DMS 273 (cell line): ENCODE data around the gene DET1.
"Not testable (repeated sequence)": the region's sequence is repeated elsewhere in the genome, so short reads cannot be mapped to it uniquely, and the experiment has no call there.

Experiments used
- DNase-seq: peaks from one replicate; lab custom pipeline; 2025; ENCODE audit not compliant: unreplicated experiment; lab: John Stamatoyannopoulos, UW

The DET1 gene

GRCh38 chr15:88498996-88499395 is 47.5 kb downstream of the DET1 start:
- peak; percentile 93 for DNase-seq

GRCh38 chr15:88497109-88497765 is 49.2 kb downstream of the DET1 start:
- peak; percentile 85 for DNase-seq

DNA sequence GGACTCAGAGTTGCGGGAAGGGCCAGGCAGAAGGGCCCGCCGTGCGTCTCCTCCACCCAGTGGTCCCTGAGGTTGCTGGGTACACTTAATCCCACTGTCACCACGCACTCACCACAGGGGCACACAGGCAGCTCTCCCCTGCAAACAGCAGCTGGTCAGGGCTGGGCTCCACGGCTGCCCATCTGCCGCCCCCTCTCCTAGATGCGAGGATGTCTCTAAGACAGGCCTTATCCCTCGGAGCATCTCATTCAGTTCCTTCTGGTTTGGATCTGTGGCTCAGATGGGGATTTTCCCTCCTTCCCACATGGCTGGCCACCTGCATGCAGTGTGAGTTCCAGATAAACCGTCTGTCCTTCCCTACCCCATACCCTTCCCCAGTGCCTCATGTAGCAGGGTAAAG is 52.6 kb downstream of the DET1 start:
- peak; percentile 72 for DNase-seq

GRCh38 chr15:88491158-88491557 is 55.3 kb downstream of the DET1 start:
- DNase-seq = peak; percentile 74

- DNase-seq = no peak
Observed at GRCh38 chr15:88490036-88490435, 56.4 kb downstream of the DET1 start.

DNA sequence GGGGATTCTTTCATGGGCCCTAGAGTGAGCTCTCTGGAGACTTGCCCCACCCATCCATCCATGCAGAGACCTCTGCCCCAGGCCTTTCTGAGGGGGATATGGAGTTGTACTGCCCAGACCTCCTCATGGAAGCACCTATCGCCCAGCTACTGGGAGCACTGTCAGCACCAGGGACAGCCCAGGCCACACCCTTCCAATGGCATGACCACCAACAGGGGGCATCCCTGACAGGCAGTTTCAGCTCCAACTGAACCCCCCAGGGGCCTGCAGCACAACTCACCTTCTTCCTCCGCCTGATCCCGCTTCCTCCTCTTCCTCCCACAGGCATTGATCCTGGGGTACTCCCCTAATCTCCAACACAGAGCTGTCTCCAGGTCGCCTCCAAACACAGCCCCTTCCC is 57.2 kb downstream of the DET1 start:
- no peak for DNase-seq

DNA sequence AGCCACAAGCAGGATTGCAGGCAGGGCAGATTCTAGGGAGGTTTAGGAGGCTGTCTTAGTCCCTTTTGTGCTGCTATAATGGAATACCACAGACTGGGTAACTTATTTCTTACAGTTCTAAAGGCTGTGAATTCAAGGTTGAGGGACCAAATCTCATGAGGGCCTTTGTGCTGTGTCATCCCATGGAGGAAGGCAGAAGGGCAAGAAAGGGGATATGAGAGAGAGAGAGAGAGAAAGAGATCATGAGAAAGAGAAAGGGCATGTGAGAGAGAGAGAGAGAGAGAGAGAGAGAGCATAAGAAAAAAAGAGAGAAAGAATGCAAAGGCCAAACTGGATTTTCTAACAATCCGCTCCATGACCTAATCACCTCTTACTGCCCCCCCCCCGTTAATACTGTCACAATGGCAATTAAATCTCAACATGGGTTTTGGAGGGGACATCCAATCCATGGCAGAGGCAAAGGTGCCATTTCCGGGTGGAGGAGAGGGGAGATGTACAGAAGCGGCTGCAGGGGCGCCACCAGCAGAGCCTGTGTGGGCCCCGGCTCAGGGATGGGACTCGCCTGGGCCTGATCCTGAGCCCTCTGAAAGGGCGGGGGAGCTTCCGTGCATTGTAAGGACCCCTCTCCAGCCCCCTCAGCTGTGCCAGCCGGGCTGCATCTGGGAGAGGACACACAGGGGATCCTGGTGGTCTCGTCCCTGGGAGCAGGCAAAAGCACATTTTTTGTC is 58.5 kb downstream of the DET1 start:
- DNase-seq = no peak

DNA sequence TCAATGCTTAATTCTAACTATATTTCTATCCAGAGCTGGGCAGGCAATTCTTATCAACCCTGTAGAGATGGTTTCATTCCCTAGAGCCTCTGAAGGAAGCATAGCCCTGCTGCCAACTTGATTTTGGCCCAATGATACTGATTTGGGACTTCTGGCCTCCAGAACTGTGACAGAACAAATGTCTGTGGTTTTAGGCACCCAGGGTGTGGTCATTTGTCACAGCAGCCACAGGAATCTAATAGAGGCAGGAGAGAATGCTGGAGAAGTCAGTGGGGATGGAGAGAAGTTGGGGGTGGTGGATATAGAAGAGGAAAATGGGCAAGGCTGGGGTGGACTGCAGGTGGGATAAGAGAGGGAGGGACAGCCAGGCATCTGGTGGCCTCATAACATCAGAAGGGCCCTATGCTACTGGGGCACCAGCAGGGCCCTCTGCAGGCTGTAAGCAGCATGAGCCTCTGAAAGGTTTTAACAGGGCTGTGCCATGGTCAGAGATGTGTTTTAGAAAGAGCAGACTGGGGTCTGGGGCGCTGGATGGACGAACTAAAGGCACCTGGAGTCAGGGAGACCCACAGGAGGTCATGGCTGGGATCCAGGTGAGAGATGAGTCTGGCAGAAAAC is 59.2 kb downstream of the DET1 start:
- no peak for DNase-seq

DNA sequence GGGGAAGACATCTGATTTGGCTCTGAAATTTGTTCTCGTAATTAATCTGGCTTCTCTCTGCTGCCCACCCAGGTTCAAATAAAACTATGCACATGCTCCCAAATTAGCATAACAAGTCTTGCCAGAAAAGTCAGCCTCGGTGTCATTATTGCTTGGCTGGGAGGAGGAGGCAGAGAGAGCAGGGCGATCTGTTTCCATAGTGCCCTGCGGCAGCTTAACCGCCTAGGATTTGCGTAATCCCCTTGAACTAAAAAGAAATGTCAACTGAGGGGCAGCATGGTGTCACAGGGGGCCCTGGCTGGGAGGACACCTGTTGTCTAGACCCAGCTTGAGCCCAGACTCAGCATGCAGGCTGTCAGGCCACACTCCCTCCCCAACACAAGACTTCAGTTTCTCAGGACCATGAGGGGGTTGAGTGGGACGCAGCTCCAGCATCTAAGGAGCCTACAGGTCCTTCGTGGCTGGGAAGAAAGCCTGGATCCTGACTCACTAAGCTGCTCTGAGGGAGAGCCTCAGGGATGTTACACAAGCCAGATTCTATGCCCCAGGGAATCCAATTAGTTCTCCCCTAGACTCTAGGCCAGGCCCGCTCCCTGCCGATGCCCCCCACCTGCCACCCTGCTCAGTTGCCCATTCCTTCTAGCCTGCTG is 61.7 kb downstream of the DET1 start:
- DNase-seq = peak; percentile 53

- no peak for DNase-seq
Observed at GRCh38 chr15:88482263-88482662, 64.2 kb downstream of the DET1 start.

DNA sequence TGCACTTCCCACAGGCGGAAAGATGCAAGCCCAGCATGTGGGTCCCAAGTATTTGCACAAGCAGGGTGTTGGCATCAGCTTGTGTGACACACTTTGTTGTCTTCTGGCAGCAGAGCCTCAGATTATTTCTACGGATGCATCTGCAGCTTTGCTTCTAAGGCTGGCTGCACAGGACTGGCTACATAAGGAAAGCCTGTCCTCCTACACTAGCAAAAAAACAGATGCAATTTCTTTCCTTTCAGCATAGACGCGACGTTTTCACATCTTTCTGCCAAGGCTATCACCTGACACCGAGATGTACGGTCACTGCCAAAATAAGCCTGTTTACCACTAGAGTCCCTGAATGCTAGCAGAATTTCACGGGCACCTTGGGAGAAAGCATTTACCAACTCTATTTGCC is 65.5 kb downstream of the DET1 start:
- no peak for DNase-seq

DNA sequence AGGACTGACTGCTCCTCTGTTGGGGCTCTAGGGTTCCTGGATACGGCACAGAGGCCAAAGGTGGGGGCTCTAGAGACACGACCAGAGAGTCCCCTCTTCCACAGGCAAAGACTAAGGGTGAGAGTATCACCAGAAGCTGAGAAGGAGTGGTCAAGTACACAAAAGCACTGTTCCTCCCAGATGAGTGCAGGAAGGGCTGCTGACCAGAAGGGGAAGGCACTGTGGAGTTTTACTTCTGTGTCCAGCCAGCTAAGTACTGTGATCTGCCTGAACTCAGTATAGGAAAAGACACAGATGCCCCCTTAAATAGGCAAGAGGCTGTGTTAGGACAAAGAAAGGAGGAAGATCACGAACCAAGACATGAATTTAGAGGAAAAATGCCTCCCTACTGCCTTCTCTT is 67.3 kb downstream of the DET1 start:
- DNase-seq = no peak

DNA sequence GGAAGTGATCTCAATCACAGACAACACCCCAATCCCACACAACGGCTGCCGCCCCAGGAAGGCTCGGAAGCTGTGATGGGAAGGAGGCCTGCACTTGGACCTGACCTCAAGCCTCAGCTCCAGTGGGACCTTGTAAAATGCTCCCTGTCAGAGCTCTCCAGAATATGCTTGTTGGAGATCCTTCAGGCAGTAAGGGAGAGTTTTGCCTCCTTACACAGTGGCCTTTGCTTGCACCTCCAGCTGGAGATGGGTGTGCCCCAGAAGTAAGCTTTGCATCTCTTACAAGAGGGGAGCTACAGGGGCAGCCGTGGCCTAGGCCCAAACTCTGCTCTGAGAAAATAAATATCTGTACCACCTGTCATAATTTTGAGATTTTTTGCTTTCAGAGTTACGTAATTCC is 68.6 kb downstream of the DET1 start:
- no peak for DNase-seq

DNA sequence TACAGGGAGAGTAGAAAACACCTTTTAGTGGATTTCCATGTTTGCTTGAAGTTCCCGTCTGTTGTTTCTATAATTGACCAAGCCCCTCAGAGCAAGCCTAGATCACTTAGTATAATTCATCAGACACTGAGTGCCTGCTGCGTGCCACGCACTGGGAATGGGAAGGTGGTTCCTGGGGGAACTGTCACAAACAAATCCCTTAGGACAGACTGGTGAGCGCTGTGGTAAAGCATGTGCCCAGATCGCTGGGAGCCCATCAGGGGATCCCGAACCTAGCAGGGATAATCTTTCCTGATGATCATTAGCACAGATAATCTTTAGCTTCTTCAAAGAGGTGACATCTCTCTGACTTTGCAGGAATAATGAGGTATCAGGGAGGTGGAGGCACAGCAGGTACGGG is 69.4 kb downstream of the DET1 start:
- DNase-seq = no peak

DNA sequence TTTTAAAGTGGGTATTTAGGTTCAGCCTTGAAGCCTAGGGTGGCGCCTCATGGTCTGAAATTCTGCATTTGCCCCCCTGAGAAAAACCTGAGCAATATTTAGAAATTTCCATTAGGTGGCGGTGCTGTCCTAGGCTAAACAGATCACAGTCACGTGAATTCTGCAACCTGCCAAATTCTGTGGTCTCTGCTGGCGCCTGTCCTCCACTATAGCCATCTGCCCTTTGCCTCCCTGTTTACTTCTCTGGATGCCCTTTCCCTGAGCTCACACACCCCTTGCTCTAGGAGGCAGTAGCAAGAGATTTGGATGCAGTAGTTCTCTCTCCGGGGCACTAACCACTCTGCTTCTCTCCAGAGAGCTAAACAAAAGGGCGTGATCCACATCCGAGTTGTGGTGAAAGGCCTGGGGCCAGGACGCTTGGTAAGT is 69.8 kb downstream of the DET1 start:
- peak; percentile 88 for DNase-seq

DNA sequence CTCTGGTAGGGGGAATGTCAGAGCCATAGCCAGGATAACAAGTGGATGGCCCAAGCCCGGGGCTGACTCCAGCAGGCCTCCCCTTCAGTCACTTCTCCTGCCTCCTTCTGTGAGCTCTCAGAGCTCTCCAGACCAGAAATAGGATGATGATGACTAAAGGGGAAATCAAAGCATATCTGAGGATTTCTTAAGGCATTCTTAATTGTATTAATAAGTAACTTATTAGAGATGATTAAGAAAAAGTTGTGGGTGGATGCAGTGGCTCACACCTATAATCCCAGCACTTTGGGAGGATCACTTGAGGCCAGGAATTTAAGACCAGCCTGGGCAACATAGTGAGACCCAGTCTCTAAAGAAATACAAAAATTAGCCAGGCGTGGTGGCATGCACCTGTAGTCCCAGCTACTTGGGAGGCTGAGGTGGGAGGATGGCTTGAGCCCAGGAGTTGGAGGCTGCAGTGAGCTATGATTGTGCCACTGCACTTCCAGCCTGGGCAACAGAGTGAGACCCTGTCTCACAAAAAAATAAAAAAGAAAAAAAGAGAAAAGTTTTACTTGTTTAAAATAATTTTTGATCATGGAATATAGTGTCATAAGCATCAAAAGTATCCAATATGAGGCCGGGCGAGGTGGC is 72.7 kb downstream of the DET1 start:
- not testable (repeated sequence) for DNase-seq

- no peak for DNase-seq
Observed at GRCh38 chr15:88472225-88472624, 74.3 kb downstream of the DET1 start.

- DNase-seq = no peak
Observed at GRCh38 chr15:88470625-88471372, 75.7 kb downstream of the DET1 start.

DNA sequence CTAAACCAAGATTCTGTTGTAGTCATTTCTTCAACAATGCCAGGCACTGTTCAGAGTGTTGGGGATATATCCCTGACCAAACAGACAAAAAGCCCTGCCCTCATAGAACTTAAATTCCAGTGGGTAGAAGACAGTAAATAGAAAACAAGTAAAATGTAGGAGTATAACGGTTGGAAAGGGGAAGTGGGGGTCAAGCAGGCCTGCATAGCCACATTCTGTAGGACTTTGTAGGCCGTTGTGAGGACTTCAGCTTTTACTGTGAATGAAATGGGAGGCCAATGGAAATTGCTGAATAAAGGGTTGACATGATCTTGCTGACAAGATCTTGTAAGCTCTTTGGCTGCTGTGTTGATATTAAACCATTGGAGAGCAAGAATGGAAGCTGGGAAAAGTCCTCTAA is 77.2 kb downstream of the DET1 start:
- DNase-seq = no peak

GRCh38 chr15:88468721-88469120 is 77.8 kb downstream of the DET1 start:
- not testable (repeated sequence) for DNase-seq
